ENCODE measurements around the gene NINJ2.

GRCh38 chr12:602700-603068 is 60.6 kb downstream of the NINJ2 start:
- TF ChIP-seq CTCF (conservative IDR thresholded peaks at IDR 0.05; ENCODE audit: low read length) (no peak), EZH2phosphoT487 (IDR thresholded peaks at IDR 0.05; ENCODE audit: borderline replicate concordance) (no peak)
